ENCODE measurements around the gene PCSK4. TPM values are rescaled to one million over a fixed set of nuclear protein-coding genes. Genes with fewer than 3 reads are reported as not detected.
A peak's percentile ranks its signal among the peaks of the same experiment; 100 is the strongest.

The PCSK4 gene
- total and polyA plus RNA-seq, 2 of the 4 experiments (the other 2 are of a cell fraction) = 0.72 to 1.7 TPM

- Histone ChIP-seq H2BK5ac (ENCODE audit: low read depth, low read length, poor library complexity, severe bottlenecking) (no peak within 1 kb of the TSS), H2AK9ac (replicated peaks; ENCODE audit: low read depth, low read length, poor library complexity) (peak within 1 kb of the TSS; percentile 44), H4K8ac (ENCODE audit: low read depth in 2 of 2, low read length in 2 of 2) (peak within 1 kb of the TSS in 1 of 2 experiments; percentile 15; a peak in 1 of 4 replicates), H2AFZ (replicated peaks; ENCODE audit: low read length, poor library complexity) (peak within 1 kb of the TSS; percentile 86), H3K79me1 (ENCODE audit: low read depth in 1 of 2, low read length in 2 of 2) (0 out of 4 replicates have a peak, but pooled peaks cover 0 to 3% of the 10 kb centered on the region in 2 experiments), H3K9ac (ENCODE audit: low read depth, low read length) (no peak within 1 kb of the TSS), H3K27ac (ENCODE audit: insufficient read depth, low read length) (no peak within 1 kb of the TSS), H2BK20ac (ENCODE audit: low read depth, low read length) (no peak within 1 kb of the TSS), H3K14ac (replicated peaks; ENCODE audit: low read depth, low read length) (no peak within 1 kb of the TSS), H2BK120ac (ENCODE audit: low read depth, low read length) (no peak within 1 kb of the TSS), H3K9me1 (ENCODE audit: insufficient read depth, low read length) (no peaks in the 10 kb centered on the region), H3K23ac (ENCODE audit: low read depth, low read length) (no peak within 1 kb of the TSS), H3K4me2 (ENCODE audit: low read depth, low read length) (peak within 1 kb of the TSS; percentile 52), H4K20me1 (ENCODE audit: insufficient read depth, low read length) (peaks cover 45% of the 10 kb centered on the region), H2AK5ac (ENCODE audit: low read depth, low read length) (no peak within 1 kb of the TSS), H4K91ac (ENCODE audit: insufficient read depth, low read depth, low read length) (no peak within 1 kb of the TSS), H3K36me3 (ENCODE audit: control insufficient read depth, insufficient read depth, low read length) (no peaks in the 10 kb centered on the region), H3K4me3 (ENCODE audit: insufficient read depth, low read depth, low read length) (0 out of 2 replicates have a peak within 1 kb of the TSS, but pooled peaks have one; percentile 15), H3K56ac (ENCODE audit: extremely low read depth, insufficient read depth, low read length) (no peak within 1 kb of the TSS), H3K4me1 (ENCODE audit: control insufficient read depth, insufficient read depth, low read length) (peaks cover 5% of the 10 kb centered on the region; the same call in 1 of the 2 replicates), H3K18ac (ENCODE audit: low read depth, low read length) (no peak within 1 kb of the TSS), H2BK15ac (ENCODE audit: low read depth, low read length) (no peak within 1 kb of the TSS), H3K9me3 (ENCODE audit: control insufficient read depth, insufficient read depth, low read length) (no peaks in the 10 kb centered on the region), H3K27me3 (ENCODE audit: control insufficient read depth, insufficient read depth, low read length) (peaks cover 70% of the 10 kb centered on the region), H4K5ac (ENCODE audit: low read depth, low read length) (no peak within 1 kb of the TSS), H3K4ac (ENCODE audit: low read depth, low read length) (no peak within 1 kb of the TSS; the same call in 1 of the 2 replicates)
- intact Hi-C loops (cut with micrococcal nuclease) (no loop called here), in situ Hi-C loops (cut with MboI; ENCODE audit: low sequenced_read_pairs) (no loop called here), dilution Hi-C loops (cut with HindIII; ENCODE audit: low sequenced_read_pairs, unreplicated experiment) (no loop called here)
- peak; percentile 61 for ATAC-seq (ENCODE audit: low read depth)
- WGBS, 2 experiments (ENCODE audit: extremely low coverage in 2 of 2, insufficient read length in 1 of 2) = 4% methylated on average over 9 of the region's 74 CpGs; no CpG with 5 or more reads in 1 of the 2 experiments
- 0 out of 2 replicates have a peak, but pooled peaks have one; percentile 23 for TF ChIP-seq CEBPB (IDR thresholded peaks at IDR 0.05; ENCODE audit: low read depth, low read length)
- no peak for TF ChIP-seq RFX5 (IDR thresholded peaks at IDR 0.05; ENCODE audit: low read depth, low read length)
- ChIA-PET CTCF (no interaction called here), POLR2A (ENCODE audit: unreplicated experiment) (no interaction called here)
- DNase-seq = peak; percentile 44
- no TSS peak for BruUV-seq (replicated peaks)
Observed at GRCh38 chr19:1449467-1450442, 40.4 kb downstream of the PCSK4 start, which contains the start of gene APC2. Gene APC2 (plus strand): TSS chr19:1450121. CDS start chr19:1453002, 2,881 bp downstream.

All from IMR-90 (cell line).